Pons (tissue), 1 donor: ENCODE data around the gene CCDC170.
"Not testable (repeated sequence)": the region's sequence is repeated elsewhere in the genome, so short reads cannot be mapped to it uniquely, and the experiment has no call there.

ENCODE experiments used
- DNase-seq: peaks from one replicate; pipeline ENCODE4 v3.0.0-alpha.2; 2016; ENCODE audit warnings: low spot score

CCDC170 gene, protein sequence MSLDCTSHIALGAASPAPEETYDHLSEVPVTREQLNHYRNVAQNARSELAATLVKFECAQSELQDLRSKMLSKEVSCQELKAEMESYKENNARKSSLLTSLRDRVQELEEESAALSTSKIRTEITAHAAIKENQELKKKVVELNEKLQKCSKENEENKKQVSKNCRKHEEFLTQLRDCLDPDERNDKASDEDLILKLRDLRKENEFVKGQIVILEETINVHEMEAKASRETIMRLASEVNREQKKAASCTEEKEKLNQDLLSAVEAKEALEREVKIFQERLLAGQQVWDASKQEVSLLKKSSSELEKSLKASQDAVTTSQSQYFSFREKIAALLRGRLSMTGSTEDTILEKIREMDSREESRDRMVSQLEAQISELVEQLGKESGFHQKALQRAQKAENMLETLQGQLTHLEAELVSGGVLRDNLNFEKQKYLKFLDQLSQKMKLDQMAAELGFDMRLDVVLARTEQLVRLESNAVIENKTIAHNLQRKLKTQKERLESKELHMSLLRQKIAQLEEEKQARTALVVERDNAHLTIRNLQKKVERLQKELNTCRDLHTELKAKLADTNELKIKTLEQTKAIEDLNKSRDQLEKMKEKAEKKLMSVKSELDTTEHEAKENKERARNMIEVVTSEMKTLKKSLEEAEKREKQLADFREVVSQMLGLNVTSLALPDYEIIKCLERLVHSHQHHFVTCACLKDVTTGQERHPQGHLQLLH

DNA sequence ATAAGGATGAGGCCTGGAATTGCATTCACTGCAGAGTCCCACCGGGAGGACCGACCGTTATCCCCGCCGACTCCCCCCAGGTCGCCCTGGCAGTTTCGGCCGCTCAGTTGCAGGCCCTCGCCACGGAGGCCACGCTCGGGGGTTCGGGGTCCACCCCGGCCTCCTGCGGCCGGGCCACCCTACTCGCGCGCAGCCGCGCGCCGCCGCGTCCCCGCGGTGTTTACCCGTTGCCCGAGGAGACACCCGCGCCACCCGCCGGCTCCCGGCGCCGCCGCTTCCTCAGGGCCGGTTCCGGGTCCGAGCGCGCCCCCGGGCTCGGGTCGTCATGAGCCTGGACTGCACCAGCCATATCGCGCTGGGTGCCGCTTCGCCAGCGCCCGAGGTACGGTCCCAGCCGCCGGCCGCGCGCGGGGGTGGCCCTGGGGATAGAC is at the start of gene CCDC170:
TSS of gene CCDC170 (plus strand) at position 214 of the 431 bp plus-strand sequence. CDS start at position 326, 112 bp downstream.
- no peak for DNase-seq

DNA sequence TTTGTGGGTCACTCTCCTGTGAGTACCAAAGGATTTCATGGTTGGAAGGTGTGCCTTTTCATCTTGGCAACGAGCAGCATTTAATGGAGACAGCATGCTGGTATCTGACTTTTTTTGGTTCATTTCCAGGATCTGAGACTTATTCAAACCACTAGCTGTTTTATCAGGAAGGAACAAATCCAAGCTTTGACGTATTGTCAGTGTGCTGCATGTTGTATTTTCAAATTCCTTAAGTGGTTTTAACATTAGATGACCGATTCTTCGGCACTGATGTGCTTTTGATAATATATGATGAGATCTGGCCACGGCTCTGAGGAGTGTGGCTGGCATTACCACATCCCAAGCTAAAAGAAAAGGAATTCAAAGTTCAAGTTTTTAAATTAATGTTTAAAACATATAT is 48.3 kb upstream of the CCDC170 start:
- no peak for DNase-seq

DNA sequence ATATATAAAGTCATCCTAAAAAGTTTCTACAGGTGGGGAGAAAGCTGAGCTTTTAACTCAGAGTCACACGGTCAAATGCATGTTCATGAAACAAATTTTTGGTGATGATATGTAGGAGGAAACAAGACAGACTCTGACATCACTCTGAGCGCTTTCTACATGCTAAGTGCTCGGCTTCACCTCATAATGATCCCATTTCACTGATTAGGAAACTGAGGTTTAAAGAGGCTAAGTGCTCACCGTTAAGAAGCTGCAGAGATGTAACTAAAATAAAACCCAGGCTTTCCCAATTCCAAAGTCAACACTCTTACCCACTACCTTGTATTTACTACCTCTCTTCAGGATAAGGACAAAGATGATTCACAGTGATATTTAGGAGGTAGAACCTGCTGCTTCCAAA is 46.6 kb upstream of the CCDC170 start:
- DNase-seq = no peak

DNA sequence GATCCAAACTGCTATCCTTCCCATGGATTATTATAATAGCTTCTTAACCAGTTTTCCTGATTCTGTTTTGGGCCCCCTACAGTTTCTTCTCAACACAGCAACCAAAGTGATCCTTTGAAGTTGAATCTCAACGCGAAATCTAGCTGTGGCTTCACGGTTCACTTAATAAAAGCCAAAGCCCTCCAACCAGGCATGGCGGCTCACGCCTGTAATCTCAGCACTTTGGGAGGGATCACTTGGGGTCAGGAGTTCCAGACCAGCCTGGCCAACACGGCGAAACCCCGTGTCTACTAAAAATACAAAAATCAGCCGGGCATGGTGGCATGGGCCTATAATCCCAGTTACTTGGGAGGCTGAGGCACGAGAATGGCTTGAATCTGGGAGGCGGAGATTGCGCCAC is 45.2 kb upstream of the CCDC170 start:
- no peak for DNase-seq

DNA sequence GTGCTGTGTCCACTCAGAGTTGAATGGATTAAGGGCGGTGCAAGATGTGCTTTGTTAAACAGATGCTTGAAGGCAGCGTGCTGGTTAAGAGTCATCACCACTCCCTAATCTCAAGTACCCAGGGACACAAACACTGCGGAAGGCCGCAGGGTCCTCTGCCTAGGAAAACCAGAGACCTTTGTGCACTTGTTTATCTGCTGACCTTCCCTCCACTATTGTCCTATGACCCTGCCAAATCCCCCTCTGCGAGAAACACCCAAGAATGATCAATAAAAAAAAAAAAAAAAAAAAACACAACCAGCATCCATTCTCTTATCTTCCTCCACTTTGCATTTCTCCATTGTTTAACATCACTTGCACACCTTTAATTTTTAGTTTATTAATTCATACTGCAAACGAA is 42.9 kb upstream of the CCDC170 start:
- not testable (repeated sequence) for DNase-seq

DNA sequence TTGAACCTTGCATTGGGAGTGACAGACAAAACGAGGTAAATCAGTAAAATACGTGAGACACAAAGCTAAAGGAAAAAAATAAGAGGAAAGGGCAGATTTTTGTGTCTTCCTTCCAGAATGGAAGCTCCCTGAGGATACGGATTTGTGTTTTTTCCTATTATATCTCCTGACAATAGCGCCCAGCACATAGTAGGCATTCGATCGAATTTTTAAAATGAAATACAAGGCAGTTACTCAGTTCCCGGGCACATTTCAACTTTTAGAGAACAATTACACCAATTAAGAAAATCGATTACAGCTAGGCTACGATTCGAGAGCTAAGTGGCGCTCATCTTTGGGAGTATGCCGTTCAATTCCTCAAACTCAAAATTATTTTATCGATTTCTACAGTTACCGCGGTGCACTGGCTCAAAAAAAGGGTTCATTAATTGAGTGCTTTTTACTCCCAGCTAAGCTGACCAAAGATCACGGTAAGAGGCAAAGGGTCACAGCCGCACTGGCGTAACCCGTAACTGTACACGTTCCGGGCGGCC is 42.3 kb upstream of the CCDC170 start:
- DNase-seq = peak; percentile 22

DNA sequence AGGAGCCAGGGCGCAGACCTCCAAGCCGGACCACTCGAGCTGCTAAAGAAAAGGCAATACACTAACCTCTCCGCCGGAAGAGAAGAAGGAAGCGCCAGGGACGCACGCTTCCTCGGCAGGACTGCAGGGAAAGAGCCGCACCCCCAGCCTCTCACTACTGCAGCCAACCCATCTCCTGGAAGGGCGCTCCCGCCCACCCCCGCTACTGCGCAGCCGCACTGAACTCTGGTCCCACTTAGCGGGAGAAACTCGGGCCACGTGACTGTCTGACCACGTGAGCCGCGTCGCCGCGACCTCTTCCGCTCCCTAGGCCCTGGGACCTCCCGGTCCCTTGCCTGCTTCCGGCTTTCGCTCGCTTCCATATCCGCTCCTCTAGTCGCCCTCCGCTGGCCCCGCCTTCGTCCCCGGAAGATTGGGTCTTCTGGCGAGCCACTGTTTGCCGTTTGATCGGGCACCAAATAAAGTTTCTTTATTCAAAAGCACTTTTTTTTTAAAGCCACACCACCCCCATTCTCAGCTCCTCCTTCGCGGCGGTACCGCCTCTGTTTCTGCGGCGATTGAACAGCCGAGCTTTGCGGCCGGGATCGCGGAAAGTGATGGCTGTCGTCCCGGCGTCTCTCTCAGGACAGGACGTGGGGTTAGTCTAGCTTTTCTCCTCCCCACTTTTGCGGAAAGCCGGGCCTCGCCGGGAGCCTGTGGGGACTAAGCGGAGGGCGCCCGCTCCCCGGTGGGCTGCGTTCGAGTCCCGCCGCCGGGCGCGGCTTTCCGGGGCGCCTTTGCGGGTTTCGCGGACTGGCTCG is 41.7 kb upstream of the CCDC170 start, which contains the start of gene RMND1:
TSS of gene RMND1 (minus strand) at position 177 of the 800 bp plus-strand sequence. CDS start 6,315 bp downstream, outside the sequence.
- DNase-seq = peak; percentile 100

DNA sequence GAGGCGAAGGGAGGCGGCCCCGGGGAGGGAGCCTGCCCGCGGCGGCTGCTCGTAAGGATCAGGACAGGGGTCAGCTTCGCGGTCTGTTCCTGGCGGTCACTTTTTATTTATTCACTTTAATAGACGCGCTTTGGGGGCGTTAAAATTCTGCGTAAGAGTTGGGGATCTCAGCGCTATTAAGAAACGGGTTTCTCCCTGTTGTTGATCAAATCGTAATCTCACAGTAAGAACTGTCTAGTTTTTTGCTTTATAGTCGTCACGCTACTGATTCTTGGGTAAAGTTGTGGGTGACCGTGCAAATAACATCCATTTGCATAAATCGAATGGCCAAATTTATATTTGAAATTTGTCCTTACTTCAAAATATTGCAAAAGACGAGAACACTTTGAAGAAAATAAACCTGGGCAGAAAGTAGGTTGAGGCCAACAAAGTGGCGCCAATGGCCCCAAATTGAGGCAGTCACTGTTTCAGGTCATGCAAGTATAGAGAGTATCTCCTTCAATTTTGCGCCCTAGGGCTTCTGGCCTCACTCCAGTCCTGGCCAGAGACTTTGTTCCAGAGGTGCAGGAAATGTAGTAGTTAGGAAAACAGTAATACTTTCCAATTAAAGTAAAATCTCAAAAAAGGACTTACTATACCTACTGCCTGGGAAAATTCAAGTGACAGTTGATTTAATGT is 40.9 kb upstream of the CCDC170 start:
- DNase-seq = peak; percentile 31

DNA sequence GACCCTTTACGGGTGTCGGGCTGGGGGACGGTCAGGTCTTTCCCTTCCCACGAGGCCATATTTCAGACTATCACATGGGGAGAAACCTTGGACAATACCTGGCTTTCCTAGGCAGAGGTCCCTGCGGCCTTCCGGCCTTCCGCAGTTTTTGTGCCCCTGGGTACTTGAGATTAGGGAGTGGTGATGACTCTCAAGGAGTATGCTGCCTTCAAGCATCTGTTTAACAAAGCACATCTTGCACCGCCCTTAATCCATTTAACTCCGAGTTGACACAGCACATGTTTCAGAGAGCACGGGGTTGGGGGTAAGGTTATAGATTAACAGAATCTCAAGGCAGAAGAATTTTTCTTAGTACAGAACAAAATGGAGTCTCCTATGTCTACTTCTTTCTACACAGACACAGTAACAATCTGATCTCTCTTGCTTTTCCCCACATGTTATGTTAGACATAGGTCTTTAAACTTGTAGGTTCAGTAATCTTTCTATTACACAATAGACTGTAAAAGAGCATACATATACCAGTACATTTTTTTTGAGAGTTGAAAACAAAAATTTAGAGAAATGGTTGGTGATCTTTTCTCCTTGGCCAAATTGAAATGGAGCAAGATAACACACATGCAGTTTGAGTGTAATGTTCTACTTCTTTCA is 37.9 kb upstream of the CCDC170 start:
- not testable (repeated sequence) for DNase-seq

DNA sequence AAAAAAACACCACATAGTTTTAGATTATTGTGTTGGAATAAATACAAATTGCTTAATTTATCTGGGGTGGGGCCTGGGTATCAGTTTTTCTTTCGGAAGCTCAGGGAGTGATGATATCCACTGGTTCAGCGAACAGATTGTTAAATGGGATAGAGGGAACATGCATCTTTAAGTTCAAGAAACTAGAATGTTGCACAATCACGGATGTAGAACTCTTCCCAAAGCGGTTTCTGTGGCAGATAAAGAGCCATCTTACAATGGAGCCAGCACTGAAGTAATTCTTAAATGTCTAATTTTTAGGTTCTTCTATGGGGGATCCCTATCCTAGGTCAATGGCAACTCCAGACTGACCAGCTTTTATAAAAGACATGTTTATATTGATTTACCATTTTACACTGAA is 32.1 kb upstream of the CCDC170 start:
- DNase-seq = no peak

DNA sequence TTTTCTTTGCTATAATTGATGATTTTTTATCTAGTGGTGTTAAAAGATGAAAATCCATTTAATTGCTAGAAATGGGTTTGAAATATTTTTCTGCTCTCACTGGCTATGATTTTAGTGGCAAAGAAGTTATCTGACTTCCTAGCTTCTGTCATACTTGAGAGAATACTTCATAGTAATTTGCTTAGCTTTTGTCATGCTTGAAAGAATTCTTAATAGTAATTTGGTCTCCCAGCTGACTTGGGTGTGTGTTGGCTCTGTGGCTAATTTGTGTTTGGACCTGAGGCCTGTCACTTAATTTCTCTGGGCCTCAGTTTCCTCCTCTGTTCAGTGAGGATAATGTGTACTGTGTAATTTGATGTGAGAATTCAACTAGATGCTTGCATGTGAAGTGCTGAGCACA is 29.1 kb upstream of the CCDC170 start:
- no peak for DNase-seq

DNA sequence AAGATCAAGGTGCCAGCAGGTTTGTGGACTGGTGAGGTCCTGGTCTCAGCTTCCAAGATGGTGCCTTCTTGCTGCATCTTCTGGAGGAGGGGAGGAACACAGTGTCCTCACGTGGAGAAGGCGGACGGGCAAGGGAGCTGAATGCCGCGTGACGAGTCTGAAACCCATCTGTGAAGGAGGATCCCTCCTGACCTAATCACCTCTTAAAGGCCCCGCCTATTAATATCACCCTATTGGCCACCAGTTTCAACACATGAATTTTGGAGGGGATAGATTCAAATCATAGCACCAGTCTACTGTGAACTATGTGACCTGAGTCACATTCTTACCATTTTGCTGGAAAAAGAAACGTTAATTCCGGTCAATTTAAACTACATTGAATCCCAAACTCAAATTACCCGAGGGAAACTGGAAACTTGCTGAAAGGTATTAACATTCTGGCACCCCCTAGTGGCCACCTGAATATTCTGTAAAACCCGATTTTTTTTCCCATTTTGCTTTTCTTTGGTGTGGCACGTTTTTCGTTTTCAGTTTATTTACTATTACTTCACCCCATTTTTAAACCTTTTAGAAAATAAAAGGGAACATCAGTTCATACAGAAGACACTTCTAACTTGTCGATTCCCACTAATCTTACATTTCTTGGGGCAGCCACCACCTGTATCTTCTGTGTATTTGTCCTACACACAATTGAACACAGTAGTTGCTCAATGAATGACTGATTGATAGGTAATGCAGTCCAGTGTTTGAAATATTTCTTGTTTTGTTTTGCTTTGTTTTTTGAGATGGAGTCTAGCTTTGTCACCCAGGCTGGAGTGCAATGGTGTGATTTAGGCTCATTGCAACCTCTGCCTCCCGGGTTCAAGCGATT is 17.9 kb upstream of the CCDC170 start:
- DNase-seq = peak; percentile 54

DNA sequence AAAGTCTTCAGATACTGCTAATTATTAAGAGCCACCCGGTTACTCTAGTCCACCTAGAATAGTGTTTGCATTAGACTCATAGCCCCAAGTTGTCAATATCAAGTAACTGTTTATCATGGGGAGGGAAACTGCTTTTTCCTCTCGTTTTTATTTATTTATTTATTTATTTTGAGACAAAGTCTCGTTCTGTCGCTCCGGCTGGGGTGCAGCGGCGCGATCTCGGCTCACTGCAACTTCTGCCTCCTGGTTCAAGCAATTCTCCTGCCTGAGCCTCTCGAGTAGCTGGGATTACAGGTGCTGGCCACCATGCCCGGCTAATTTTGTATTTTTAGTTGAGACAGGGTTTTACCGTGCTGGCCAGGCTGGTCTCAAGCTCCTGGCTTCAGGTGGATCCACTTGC is 16.1 kb upstream of the CCDC170 start:
- DNase-seq = no peak

DNA sequence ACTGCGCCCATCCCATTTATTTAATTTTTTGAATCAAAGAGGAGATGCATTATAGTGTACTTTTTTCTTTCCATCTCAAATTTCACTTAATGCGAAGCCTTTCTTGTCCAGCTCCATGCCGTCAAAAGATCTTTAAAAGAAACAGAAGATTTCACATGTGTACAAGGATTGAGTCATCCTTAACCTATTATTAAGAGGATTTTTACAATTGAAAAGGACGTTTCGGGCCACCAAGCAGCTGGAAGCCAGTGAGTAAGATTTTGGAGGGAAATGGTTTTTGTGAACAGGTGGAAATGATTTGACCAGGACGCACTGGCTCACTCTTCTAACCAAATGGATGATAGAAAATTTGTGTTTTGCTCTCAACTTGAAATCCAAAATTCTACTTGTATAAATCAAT is 15.1 kb upstream of the CCDC170 start:
- DNase-seq = no peak

DNA sequence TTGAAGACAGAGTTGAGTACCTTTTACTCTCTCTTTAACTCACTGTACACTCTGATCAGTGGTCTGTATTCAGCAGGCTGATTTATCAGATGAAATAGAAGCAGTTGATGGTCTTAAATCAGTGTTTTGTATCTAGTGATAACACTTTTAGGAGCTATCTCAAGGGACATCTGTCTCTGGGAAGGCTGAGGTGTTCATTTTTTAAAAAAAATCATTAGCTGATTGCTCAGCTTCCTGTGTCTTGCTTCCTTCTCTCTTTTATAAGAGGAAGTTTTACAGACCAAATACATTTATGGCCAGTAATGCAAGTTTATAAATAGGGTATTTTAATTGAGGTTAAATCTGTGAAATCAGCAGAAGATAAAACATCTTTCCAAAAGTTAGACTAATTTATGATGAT is 12.0 kb upstream of the CCDC170 start:
- DNase-seq = peak; percentile 14

DNA sequence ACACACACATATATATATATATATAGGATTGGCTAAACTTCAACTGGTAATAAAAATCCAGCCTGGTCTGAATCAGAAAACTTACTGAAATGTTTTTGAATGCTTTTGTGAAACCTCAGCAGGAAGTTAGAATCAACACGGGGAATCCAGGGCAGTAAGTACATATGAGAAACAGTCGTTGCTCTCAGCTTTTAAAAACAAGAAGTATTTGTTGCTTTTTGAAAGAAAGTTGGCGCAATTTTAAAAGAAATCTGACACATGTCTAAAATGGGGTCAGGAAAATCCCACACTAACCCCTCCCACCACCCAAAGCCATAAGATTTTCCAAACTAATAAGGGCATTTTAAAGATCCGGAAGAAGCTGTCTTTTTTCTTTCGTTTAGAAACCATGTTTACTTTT is 11.5 kb upstream of the CCDC170 start:
- DNase-seq = peak; percentile 20

DNA sequence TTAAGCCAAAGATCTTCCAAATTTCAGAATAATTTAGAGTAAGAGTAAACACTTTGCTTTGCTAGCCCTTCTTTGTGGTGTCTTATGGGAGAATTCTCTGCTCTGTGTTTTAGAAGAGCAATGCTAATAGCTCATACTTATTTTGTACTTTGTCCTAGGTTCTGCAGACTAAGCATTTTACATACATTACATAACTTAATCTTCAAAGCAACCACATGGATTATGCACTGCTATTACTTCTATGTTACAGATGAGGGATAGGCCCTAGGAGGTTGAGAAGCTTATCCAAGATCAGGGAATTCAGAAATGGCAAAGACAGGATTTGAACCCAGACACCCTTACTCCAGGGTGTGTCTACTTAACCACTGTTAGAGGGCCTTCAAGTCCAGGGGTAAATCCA is 9.8 kb upstream of the CCDC170 start:
- no peak for DNase-seq

DNA sequence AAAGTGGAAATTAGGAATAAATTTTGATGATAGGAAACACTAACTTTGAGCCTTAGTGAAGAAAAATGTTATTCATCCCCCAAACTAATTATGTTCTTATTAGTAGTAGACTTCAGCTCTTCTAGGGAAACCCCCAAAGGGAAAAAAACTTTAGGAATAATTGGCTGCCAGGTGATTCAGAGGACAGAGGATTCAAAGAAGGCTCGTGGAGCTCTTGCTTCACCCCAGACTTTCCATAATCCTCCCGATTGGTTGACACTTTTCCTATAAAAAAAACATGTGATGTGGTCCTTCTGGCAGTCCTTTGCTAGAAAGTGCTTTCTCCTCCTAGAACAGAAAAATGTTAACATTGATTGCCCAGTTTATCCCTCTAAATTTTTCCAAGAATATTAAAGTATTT is 5.6 kb upstream of the CCDC170 start:
- no peak for DNase-seq

DNA sequence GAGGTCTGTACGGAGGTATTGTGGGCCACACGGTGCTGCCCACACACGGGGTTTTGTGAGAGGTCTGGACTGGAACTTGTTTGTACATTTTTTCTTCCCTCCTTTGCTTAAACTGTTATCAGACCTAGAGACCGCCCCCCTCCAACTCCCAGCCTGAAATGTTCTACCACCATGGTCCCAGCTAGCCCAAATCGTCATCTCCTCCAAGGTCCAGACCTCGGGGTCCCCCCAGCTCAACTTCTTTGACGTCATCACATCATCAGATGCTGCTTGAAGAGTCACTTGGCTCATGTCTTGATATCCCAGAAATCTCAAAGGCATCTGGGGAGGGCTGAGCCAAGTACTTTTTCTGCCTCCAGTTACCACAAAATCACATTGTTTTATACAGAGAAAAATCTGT is 2.8 kb upstream of the CCDC170 start:
- no peak for DNase-seq

DNA sequence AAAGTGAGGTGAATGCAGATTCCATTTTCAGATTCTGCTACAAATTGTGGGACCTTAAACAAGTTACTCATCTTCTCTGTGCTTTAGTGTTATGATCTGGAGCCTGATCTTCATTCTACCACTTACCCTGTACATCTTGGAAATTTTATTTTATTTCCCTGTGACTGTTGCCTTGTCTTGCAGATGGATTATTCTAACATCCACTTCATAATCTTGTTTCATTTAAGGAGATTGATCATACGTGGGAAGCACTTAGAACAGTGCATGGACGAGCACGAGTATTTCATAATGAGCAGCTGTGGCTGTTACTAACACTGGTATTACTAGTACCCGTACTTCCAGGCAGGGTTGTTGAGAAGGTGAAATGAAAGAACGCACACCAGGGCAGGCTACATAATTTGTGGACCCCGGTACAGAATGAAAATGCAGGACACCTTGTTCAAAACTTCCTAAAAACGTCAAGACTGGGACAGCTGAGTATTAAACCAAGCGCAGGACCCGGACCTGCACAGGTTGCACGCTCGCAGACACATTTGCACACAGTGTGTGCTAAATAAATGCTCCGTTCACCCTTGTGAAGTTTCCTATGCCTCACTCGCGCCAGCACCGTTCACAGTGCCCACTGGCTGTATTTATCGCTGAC is 535 bp upstream of the CCDC170 start:
- DNase-seq = no peak
